BLaER1 (cell line): ENCODE measurements around the gene RALGAPB.

Source experiments
- H3K27ac ChIP-seq: shearing (Covaris generic); formaldehyde crosslinking; 2 replicates; pipeline ENCODE4 v1.8.1; 2022
- H3K27me3 ChIP-seq: shearing (Covaris generic); formaldehyde crosslinking; 2 replicates; pipeline ENCODE4 v1.8.1; 2022
- H3K36me3 ChIP-seq: shearing (Covaris generic); formaldehyde crosslinking; 2 replicates; pipeline ENCODE4 v1.8.1; 2022
- H3K4me1 ChIP-seq: shearing (Covaris generic); formaldehyde crosslinking; 2 replicates; pipeline ENCODE4 v1.8.1; 2022
- H3K4me2 ChIP-seq: shearing (Covaris generic); formaldehyde crosslinking; 2 replicates; pipeline ENCODE4 v1.8.1; 2022
- H3K4me3 ChIP-seq: shearing (Covaris generic); formaldehyde crosslinking; 2 replicates; pipeline ENCODE4 v1.8.1; 2022
- H3K9ac ChIP-seq: shearing (Covaris generic); formaldehyde crosslinking; 2 replicates; pipeline ENCODE4 v1.8.1; 2022
- H3K9me3 ChIP-seq: shearing (Covaris generic); formaldehyde crosslinking; 2 replicates; pipeline ENCODE4 v1.8.1; 2022
- H4K20me1 ChIP-seq: shearing (Covaris generic); formaldehyde crosslinking; 2 replicates; pipeline ENCODE4 v1.8.1; 2022
- Cebpa-rat ChIP-seq: shearing (Covaris generic); IDR thresholded peaks from 2 replicates; pipeline ENCODE4 v1.8.1; 2022

The RALGAPB gene

GRCh38 chr20:38538789-38539188 is 66.1 kb downstream of the RALGAPB start:
- Histone ChIP-seq H3K4me3 (no peak overlapping the region), H4K20me1 (no peaks in the 10 kb centered on the region), H3K36me3 (peaks cover 100% of the 10 kb centered on the region), H3K9ac (no peak overlapping the region), H3K27me3 (no peaks in the 10 kb centered on the region), H3K4me1 (no peaks in the 10 kb centered on the region; the same call in 1 of the 2 replicates), H3K4me2 (no peak overlapping the region), H3K27ac (no peak overlapping the region), H3K9me3 (peaks cover 6% of the 10 kb centered on the region; the same call in 1 of the 2 replicates)
- no peak for TF ChIP-seq Cebpa-rat

DNA sequence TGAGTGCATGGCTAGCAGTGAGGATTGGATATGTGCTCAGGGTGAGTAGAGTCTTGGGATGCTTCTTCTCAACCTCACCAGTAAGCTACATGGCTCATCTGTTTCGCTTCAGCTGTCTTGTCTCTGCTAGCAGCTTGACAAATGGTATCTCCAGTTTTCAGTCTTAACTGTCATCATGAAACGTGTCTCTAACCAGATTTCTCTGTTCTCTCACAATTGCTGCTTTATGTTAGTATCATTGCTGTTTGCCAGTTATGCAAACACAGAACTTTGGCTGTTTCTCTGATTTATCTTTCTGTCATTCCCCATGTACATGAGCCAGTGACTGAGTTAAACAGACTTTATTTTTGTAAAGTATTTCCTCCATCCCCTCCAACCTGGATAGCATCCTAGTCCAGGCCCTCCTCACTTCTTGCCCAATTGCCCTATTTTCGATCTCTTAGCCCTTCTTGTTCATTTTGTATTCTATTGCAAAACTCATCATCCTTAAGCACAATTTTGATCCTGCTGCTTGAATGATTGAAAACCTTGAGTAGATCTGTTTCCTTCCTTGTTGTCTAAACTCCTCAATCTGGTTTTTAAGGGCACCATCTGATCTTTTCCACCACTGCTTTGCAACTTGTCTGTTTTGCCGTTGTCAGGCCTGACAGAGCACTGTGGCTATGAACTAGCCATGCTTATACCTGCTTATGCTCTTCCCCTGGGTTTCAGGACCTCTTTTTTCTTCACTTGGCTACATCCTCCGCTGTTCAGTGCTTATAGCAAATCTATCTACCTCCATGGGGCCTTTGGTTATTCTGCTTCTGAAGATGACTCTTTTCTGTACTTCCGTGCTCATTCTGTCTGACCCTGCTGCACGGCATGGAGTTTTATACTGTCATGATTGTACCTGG is 70.6 kb downstream of the RALGAPB start:
- no peak overlapping the region for H3K4me3 ChIP-seq
- H4K20me1 ChIP-seq: no peaks in the 10 kb centered on the region
- no peaks in the 10 kb centered on the region for H3K9me3 ChIP-seq
- no peak overlapping the region for H3K9ac ChIP-seq
- TF ChIP-seq Cebpa-rat: no peak
- no peaks in the 10 kb centered on the region; the same call in 1 of the 2 replicates for H3K4me1 ChIP-seq
- peaks cover 100% of the 10 kb centered on the region for H3K36me3 ChIP-seq
- H3K27ac ChIP-seq: no peak overlapping the region
- no peak overlapping the region for H3K4me2 ChIP-seq
- H3K27me3 ChIP-seq: no peaks in the 10 kb centered on the region

- H3K4me2 ChIP-seq: no peak overlapping the region
- H3K9me3 ChIP-seq: no peaks in the 10 kb centered on the region
- no peak for TF ChIP-seq Cebpa-rat
- no peaks in the 10 kb centered on the region for H4K20me1 ChIP-seq
- H3K27ac ChIP-seq: no peak overlapping the region
- H3K4me3 ChIP-seq: no peak overlapping the region
- H3K36me3 ChIP-seq: peaks cover 97% of the 10 kb centered on the region
- no peak overlapping the region for H3K9ac ChIP-seq
- no peaks in the 10 kb centered on the region for H3K27me3 ChIP-seq
- H3K4me1 ChIP-seq: no peaks in the 10 kb centered on the region; the same call in 1 of the 2 replicates
Measured at GRCh38 chr20:38545771-38546170, 73.1 kb downstream of the RALGAPB start.

GRCh38 chr20:38547288-38548085 is 74.8 kb downstream of the RALGAPB start:
- Histone ChIP-seq H3K9ac (no peak overlapping the region), H3K4me1 (no peaks in the 10 kb centered on the region; the same call in 1 of the 2 replicates), H3K36me3 (peaks cover 97% of the 10 kb centered on the region), H3K4me3 (no peak overlapping the region), H3K9me3 (no peaks in the 10 kb centered on the region), H3K27ac (no peak overlapping the region), H3K4me2 (no peak overlapping the region), H4K20me1 (no peaks in the 10 kb centered on the region), H3K27me3 (no peaks in the 10 kb centered on the region)
- no peak for TF ChIP-seq Cebpa-rat

DNA sequence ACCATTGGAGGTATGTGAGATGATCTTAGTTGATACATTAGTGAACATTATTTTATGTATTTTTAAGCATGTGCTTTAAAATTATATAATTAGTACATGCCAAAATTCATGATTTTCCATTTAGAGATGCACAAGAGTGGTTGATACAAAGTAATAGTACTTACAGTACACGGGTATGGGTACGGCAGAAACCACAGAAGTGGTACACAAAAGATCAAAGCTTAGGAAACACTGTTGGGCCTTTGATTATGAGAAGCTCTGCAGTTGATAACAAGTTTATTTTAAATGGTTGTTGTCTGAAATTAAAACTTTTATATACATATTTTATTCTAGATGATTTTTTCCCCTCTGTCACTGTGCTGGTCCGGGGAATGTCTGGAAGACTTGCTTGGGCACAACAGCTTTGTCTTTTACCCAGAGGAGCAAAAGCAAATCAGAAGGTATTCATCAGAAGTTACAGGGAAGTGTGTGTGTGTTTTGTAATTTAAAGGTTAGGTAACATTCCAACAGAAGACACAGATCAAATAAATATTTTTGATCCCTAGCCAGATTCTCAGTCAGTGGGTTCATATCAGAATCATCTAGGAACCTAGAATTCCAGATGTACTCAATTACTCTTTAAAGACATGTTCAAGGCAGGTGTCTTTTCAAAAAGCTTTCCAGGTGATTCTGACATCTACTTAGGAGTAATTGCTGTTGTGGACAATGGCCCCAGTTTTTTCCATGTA is 75.9 kb downstream of the RALGAPB start:
- H3K27me3 ChIP-seq: no peaks in the 10 kb centered on the region
- H4K20me1 ChIP-seq: no peaks in the 10 kb centered on the region
- H3K9me3 ChIP-seq: no peaks in the 10 kb centered on the region
- peaks cover 97% of the 10 kb centered on the region for H3K36me3 ChIP-seq
- H3K9ac ChIP-seq: no peak overlapping the region
- no peak for TF ChIP-seq Cebpa-rat
- H3K4me2 ChIP-seq: no peak overlapping the region
- no peaks in the 10 kb centered on the region for H3K4me1 ChIP-seq
- no peak overlapping the region for H3K27ac ChIP-seq
- no peak overlapping the region for H3K4me3 ChIP-seq

GRCh38 chr20:38550274-38550673 is 77.6 kb downstream of the RALGAPB start:
- Histone ChIP-seq H3K9me3 (no peaks in the 10 kb centered on the region), H3K4me2 (no peak overlapping the region), H3K36me3 (peaks cover 97% of the 10 kb centered on the region), H3K4me1 (no peaks in the 10 kb centered on the region), H3K27ac (no peak overlapping the region), H3K4me3 (no peak overlapping the region), H4K20me1 (no peaks in the 10 kb centered on the region), H3K9ac (no peak overlapping the region), H3K27me3 (no peaks in the 10 kb centered on the region)
- TF ChIP-seq Cebpa-rat: no peak

DNA sequence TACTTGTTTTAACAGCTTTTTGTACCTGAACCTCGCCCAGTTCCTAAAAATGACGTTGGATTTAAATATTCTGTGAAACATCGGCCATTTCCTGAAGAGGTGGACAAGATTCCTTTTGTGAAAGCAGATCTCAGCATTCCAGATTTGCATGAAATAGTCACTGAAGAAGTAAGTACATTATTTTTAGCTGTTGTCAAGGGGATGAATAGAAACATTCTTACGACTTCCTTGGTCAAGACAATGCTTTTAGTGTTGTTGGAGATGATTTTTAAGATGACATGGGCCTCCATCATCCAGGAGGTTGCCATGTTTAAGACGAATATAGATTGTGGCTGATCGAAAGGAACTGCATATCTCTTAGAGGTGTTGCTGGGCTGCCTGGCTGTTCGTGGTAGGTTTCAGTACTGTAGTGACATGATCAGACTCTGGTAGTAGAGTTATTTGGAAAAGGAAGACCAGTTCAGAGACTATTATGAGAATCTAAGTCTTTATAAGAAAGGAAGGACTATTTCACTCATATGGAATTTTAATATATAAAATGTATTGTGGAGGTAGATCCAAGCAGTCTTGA is 78.5 kb downstream of the RALGAPB start:
- Histone ChIP-seq H3K9ac (no peak overlapping the region), H3K27ac (no peak overlapping the region), H3K36me3 (peaks cover 95% of the 10 kb centered on the region), H3K27me3 (no peaks in the 10 kb centered on the region), H3K4me1 (no peaks in the 10 kb centered on the region), H4K20me1 (no peaks in the 10 kb centered on the region), H3K4me3 (no peak overlapping the region), H3K4me2 (no peak overlapping the region), H3K9me3 (no peaks in the 10 kb centered on the region)
- TF ChIP-seq Cebpa-rat: no peak

DNA sequence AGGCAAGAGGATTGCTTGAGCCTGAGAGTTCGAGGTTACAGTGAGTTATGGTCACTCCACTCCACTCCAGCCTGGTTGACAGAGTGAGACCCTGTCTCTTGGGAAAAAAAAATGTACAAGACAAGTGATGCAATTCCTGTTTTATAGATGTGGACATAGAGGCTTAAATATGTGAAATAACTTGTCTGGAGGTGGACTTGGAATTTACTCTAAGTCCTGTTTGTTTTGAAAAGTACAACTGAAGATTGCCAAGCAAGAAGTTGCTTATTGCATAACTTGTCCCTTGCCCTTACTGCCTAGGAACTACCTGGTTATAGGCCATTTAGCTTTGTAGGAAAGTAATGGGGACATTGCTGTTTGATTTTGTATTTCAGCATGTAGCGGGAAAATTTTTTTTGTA is 82.3 kb downstream of the RALGAPB start:
- H3K27ac ChIP-seq: no peak overlapping the region

DNA sequence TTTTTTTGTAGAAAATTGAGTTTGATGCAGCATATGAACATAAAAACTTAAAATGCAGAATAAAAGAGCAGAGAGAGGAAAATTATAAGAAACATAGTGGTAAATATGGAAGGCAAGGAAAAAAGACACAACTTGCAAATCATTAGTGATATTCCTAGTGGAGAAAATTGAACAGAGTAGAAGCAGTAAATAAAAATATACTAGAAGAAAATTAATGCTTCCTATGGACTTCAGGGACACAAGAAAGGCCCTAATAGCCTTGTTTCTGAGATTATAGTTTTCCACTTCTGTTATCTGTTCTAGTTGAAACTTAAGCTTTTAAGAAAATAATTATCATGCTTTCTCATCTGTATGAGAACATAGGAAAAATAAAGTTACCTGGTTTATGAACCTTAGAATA is 82.8 kb downstream of the RALGAPB start:
- Histone ChIP-seq H3K27me3 (no peaks in the 10 kb centered on the region), H3K9ac (no peak overlapping the region), H4K20me1 (no peaks in the 10 kb centered on the region), H3K4me1 (no peaks in the 10 kb centered on the region), H3K27ac (no peak overlapping the region), H3K4me3 (no peak overlapping the region), H3K4me2 (no peak overlapping the region), H3K36me3 (peaks cover 94% of the 10 kb centered on the region), H3K9me3 (no peaks in the 10 kb centered on the region)
- no peak for TF ChIP-seq Cebpa-rat

More for the DNA sequence above, 82.3 kb downstream of the RALGAPB start:
- no peaks in the 10 kb centered on the region for H3K4me1 ChIP-seq
- no peaks in the 10 kb centered on the region for H4K20me1 ChIP-seq
- H3K9me3 ChIP-seq: no peaks in the 10 kb centered on the region
- no peaks in the 10 kb centered on the region for H3K27me3 ChIP-seq
- no peak overlapping the region for H3K4me2 ChIP-seq
- no peak overlapping the region for H3K4me3 ChIP-seq
- H3K9ac ChIP-seq: no peak overlapping the region
- H3K36me3 ChIP-seq: peaks cover 94% of the 10 kb centered on the region
- TF ChIP-seq Cebpa-rat: no peak
